ENCODE data around the gene AGBL3.
"Not testable (repeated sequence)": the region's sequence is repeated elsewhere in the genome, so short reads cannot be mapped to it uniquely, and the experiment has no call there.

AGBL3 gene

DNA sequence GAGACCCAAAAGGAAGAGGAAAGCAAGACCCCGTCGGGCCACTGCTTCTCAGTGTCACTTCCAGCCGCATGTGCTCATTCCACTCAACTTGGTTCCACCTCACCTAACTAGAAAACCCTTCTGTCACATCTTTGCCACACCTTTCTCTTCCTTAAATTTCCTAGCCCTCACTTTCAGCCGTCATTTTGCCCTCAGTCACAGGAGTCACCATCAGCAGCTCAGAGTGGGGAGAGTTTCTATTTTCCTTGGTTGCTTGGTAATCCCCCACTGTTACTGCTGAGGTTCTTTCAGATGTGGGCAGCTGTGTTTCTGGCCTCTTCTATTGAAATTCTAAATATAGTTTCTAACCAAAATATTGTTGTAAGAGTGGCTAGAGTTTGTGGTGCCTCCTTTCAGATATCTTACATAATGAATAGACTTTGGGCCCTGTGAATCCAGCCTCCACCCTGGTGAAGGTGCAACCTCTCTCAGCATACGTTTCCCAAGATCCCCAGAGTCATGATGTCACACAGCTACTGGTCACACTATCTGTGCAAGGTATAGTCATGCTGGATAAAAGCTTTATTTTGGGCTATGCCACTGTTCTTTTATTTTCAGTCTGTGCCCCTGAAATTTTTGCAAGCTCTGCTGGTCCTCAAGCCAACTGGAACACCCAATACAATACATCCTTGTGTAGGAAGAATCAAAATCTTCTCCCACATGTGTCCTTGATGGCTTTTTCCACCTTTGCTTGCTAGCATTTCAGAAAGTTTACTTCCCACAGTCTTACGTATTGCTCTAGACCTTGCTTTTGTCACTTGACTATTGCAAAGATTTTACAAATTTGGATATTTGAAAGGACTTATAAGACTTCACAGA, 9.2 kb downstream of the AGBL3 start:
- no CpG with 5 or more reads among the region's 6 CpGs for WGBS (ENCODE audit: insufficient coverage, insufficient read length)
- H3K27me3 ChIP-seq (ENCODE audit: control insufficient read depth, insufficient read depth, low read length) = no peaks in the 10 kb centered on the region
- no peaks in the 10 kb centered on the region for H3K36me3 ChIP-seq (ENCODE audit: control insufficient read depth, insufficient read depth, low read length)
- H3K9me3 ChIP-seq (ENCODE audit: control insufficient read depth, insufficient read depth, low read length) = no peaks in the 10 kb centered on the region
- H3K4me1 ChIP-seq (ENCODE audit: control insufficient read depth, insufficient read depth, low read length) = no peaks in the 10 kb centered on the region
- H3K27ac ChIP-seq (ENCODE audit: low read length) = no peak overlapping the region
- no peak for DNase-seq (ENCODE audit: low read depth, low spot score)
- H3K4me3 ChIP-seq (ENCODE audit: low read length) = no peak overlapping the region

DNA sequence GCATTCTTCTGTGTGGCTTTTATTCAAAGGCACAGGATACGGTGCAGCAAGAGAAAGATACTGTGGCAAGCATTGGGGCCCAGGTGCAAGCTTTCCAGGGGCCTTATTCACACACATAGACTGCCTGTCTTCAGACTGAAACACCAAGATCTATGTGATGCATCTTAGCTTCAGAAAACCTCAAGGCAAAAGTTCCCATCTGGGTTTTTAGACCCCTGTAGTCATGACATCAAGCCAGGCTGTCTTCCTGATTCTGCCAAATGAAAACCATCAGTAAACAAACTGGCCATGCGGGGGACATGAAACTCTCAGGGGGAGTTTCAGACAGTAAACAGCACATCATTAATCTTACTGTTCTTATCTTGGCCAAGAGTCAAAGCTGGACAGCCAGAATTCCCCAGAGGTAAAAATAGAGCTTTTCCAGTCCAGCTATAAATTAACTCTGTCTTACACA, 9.8 kb downstream of the AGBL3 start:
- no CpG with 5 or more reads among the region's 2 CpGs for WGBS (ENCODE audit: insufficient coverage, insufficient read length)
- Histone ChIP-seq H3K4me1 (ENCODE audit: control insufficient read depth, insufficient read depth, low read length) (no peaks in the 10 kb centered on the region), H3K27me3 (ENCODE audit: control insufficient read depth, insufficient read depth, low read length) (no peaks in the 10 kb centered on the region), H3K27ac (ENCODE audit: low read length) (no peak overlapping the region), H3K36me3 (ENCODE audit: control insufficient read depth, insufficient read depth, low read length) (no peaks in the 10 kb centered on the region), H3K9me3 (ENCODE audit: control insufficient read depth, insufficient read depth, low read length) (no peaks in the 10 kb centered on the region), H3K4me3 (ENCODE audit: low read length) (no peak overlapping the region)
- DNase-seq (ENCODE audit: low read depth, low spot score) = no peak

DNA sequence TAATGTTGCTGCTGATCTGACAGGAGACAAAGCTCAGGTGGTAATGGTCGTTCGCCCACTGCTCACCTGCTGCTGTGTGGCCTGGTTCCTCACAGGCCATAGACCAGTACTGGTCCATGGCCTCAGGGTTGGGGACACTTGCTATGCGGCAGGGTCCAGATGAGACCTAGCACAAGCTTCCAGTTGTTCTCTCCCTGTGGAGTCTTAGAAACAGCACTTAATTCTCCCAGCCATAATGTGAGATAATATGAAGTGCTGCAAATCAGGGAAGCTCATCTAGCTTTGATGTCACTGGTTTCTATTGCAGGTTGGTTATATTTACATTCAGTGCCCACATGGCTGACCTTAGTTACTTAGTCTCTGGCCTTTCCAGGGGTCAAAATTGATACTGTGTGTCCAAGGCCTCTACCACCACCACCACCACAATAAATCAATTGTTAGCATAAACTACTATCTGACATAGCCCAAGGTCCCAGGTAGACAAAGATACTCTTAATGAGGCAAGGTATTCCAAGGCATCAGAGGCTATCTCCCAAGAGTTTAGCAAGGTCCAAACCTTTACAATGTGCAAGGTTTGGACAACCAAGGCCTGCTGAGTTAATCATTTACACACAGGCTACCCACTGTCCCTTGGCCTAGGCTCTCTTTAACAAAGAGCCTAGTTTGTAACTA, 11.0 kb downstream of the AGBL3 start:
- no peak overlapping the region for H3K27ac ChIP-seq (ENCODE audit: low read length)
- H3K27me3 ChIP-seq (ENCODE audit: control insufficient read depth, insufficient read depth, low read length) = no peaks in the 10 kb centered on the region
- no peaks in the 10 kb centered on the region for H3K36me3 ChIP-seq (ENCODE audit: control insufficient read depth, insufficient read depth, low read length)
- no peak for DNase-seq (ENCODE audit: low read depth, low spot score)
- WGBS (ENCODE audit: insufficient coverage, insufficient read length) = no CpG with 5 or more reads among the region's 3 CpGs
- no peaks in the 10 kb centered on the region for H3K4me1 ChIP-seq (ENCODE audit: control insufficient read depth, insufficient read depth, low read length)
- H3K9me3 ChIP-seq (ENCODE audit: control insufficient read depth, insufficient read depth, low read length) = no peaks in the 10 kb centered on the region
- H3K4me3 ChIP-seq (ENCODE audit: low read length) = no peak overlapping the region

DNA sequence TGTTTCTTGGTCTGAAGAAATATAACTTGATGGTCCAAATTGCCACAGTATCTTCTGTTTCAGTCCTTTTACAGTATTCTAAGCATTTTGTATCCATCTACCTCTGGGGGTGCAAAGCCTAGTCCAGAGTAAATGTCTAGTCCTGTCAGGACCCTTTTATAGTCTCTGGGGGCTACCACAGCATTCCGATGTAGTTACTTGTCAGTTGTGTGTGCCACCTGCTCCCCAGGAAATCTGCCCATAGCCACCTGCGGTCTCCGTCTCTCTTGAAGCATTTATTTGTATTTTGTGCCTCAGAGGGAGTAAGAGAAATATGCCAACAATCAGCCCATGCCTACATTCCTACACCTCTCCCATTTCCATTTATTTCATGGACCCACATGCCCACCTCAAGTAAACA, 12.8 kb downstream of the AGBL3 start:
- no CpG with 5 or more reads among the region's 3 CpGs for WGBS (ENCODE audit: insufficient coverage, insufficient read length)
- Histone ChIP-seq H3K27ac (ENCODE audit: low read length) (no peak overlapping the region), H3K36me3 (ENCODE audit: control insufficient read depth, insufficient read depth, low read length) (no peaks in the 10 kb centered on the region), H3K4me1 (ENCODE audit: control insufficient read depth, insufficient read depth, low read length) (no peaks in the 10 kb centered on the region), H3K4me3 (ENCODE audit: low read length) (no peak overlapping the region), H3K27me3 (ENCODE audit: control insufficient read depth, insufficient read depth, low read length) (no peaks in the 10 kb centered on the region), H3K9me3 (ENCODE audit: control insufficient read depth, insufficient read depth, low read length) (no peaks in the 10 kb centered on the region)
- DNase-seq (ENCODE audit: low read depth, low spot score) = no peak

DNA sequence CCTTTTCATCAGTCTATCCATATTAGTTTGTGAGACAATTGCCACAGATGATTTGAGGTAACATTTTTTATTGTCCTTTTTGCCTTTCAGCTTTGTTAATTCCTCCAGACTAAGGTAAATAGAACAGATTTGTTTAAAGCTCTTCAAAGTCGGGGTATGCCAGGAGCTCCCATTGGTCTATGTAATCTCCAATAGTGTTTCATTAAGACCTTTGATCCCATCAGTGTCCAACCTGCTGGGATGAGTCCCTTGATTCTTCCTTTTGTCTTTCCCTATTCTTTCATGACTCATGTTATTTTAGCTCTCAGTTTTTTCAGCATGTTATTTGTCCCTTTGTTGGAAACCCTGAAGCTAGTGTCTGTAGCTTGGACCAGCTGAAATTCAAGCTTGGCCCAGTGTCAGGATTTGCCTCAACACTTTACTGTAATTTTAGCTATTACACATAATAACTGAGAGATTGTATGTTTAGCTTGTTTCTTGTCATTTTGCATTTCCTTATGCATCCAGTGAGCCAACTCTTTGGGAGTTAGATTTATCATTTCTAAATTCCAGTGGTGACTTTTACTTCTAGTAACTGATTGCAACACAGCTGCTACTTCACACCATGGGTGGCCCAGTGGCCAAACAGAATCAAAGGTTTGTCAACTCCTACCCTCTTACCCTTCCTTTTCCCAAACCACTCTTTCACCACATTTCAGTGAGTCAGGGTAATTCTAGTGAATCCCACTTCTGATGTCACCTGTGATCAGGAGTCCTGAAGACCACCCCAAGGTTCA, 15.3 kb downstream of the AGBL3 start:
- Histone ChIP-seq H3K9me3 (ENCODE audit: control insufficient read depth, insufficient read depth, low read length) (no peaks in the 10 kb centered on the region), H3K27me3 (ENCODE audit: control insufficient read depth, insufficient read depth, low read length) (no peaks in the 10 kb centered on the region), H3K36me3 (ENCODE audit: control insufficient read depth, insufficient read depth, low read length) (no peaks in the 10 kb centered on the region), H3K27ac (ENCODE audit: low read length) (no peak overlapping the region), H3K4me3 (ENCODE audit: low read length) (no peak overlapping the region), H3K4me1 (ENCODE audit: control insufficient read depth, insufficient read depth, low read length) (no peaks in the 10 kb centered on the region)
- WGBS (ENCODE audit: insufficient coverage, insufficient read length) = no CpG with 5 or more reads among the region's 1 CpG
- DNase-seq (ENCODE audit: low read depth, low spot score) = no peak

DNA sequence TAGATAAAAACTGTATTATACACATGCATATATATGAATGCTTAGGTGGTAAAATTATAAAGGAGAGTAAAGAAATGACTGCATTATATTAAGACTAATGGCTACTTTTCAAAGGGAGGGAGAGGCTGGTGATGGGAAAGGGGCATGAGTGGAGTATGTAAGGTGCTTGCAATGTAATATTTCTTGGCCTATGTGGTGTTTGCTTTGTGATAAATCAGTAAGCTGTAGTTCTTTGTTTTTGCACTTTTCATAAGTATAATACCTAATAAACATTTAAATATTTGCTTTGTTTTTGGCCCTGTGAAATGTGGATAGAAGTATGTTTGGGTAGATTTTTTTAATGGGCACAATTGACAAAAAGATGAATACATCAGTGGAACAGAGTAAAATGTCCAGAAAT, 25.9 kb downstream of the AGBL3 start:
- no peak for DNase-seq (ENCODE audit: low read depth, low spot score)
- Histone ChIP-seq H3K27me3 (ENCODE audit: control insufficient read depth, insufficient read depth, low read length) (no peaks in the 10 kb centered on the region), H3K4me3 (ENCODE audit: low read length) (no peak overlapping the region), H3K36me3 (ENCODE audit: control insufficient read depth, insufficient read depth, low read length) (no peaks in the 10 kb centered on the region), H3K9me3 (ENCODE audit: control insufficient read depth, insufficient read depth, low read length) (no peaks in the 10 kb centered on the region), H3K27ac (ENCODE audit: low read length) (no peak overlapping the region), H3K4me1 (ENCODE audit: control insufficient read depth, insufficient read depth, low read length) (no peaks in the 10 kb centered on the region)

DNA sequence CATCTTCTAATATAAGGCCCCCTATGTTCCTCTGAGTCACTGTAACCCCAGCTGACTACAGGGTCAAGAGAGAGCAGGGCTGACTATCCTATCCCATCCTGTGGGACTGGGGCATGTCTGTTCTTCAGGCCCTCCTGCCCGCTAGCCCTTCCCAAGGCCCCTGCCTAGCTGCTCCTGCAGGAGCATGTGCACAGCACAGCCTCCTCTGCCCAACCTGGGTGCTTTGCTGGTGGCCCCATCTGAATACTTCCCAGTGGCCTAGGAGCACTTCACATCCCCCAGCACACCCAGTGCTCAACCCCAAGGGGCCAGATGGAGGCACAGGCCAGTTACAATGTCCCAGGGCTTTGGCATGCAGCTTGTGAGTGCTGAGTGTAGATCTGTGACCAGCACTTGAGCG, 37.3 kb downstream of the AGBL3 start:
- H3K4me3 ChIP-seq (ENCODE audit: low read length) = no peak overlapping the region
- no peaks in the 10 kb centered on the region for H3K27me3 ChIP-seq (ENCODE audit: control insufficient read depth, insufficient read depth, low read length)
- WGBS (ENCODE audit: insufficient coverage, insufficient read length) = no CpG with 5 or more reads among the region's 2 CpGs

DNA sequence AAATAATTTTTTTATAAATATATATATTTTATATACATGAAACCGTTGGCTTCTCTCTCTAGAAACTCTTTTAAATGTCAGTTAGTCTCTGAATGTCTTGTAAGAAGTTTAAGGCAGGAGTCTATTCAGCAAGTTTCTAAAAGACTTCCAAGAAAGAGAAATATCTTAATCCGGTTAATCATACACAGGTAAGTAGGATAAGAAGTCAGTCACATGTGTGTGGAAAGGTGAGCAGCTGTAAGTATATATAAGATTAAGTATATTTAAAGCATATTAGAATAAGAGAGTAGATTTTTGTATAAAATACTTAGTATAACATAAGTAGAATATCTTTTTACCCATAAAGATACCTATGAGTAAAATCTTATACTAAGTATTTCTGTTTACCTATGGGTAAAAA, 48.9 kb downstream of the AGBL3 start:
- Histone ChIP-seq H3K27me3 (ENCODE audit: control insufficient read depth, insufficient read depth, low read length) (no peaks in the 10 kb centered on the region), H3K4me1 (ENCODE audit: control insufficient read depth, insufficient read depth, low read length) (no peaks in the 10 kb centered on the region), H3K36me3 (ENCODE audit: control insufficient read depth, insufficient read depth, low read length) (no peaks in the 10 kb centered on the region), H3K9me3 (ENCODE audit: control insufficient read depth, insufficient read depth, low read length) (no peaks in the 10 kb centered on the region), H3K4me3 (ENCODE audit: low read length) (no peak overlapping the region), H3K27ac (ENCODE audit: low read length) (no peak overlapping the region)
- no CpG with 5 or more reads among the region's 2 CpGs for WGBS (ENCODE audit: insufficient coverage, insufficient read length)
- no peak for DNase-seq (ENCODE audit: low read depth, low spot score)

More for the DNA sequence above, 37.3 kb downstream of the AGBL3 start:
- Histone ChIP-seq H3K4me1 (ENCODE audit: control insufficient read depth, insufficient read depth, low read length) (no peaks in the 10 kb centered on the region), H3K9me3 (ENCODE audit: control insufficient read depth, insufficient read depth, low read length) (no peaks in the 10 kb centered on the region), H3K36me3 (ENCODE audit: control insufficient read depth, insufficient read depth, low read length) (no peaks in the 10 kb centered on the region), H3K27ac (ENCODE audit: low read length) (no peak overlapping the region)
- no peak for DNase-seq (ENCODE audit: low read depth, low spot score)

DNA sequence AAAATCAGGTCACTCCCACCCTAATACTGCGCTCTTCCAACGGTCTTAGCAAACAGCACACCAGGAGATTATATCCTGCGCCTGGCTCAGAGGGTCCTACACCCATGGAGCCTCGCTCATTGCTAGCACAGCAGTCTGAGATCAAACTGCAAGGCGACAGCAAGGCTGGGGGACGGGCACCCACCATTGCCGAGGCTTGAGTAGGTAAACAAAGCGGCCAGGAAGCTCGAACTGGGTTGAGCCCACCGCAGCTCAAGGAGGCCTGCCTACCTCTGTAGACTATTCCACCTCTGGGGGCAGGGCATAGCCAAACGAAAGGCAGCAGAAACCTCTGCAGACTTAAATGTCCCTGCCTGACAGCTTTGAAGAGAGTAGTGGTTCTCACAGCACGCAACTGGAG, 80.7 kb downstream of the AGBL3 start:
- H3K4me3 ChIP-seq (ENCODE audit: low read length); H3K36me3 ChIP-seq (ENCODE audit: control insufficient read depth, insufficient read depth, low read length); H3K27me3 ChIP-seq (ENCODE audit: control insufficient read depth, insufficient read depth, low read length); H3K27ac ChIP-seq (ENCODE audit: low read length); DNase-seq (ENCODE audit: low read depth, low spot score); H3K9me3 ChIP-seq (ENCODE audit: control insufficient read depth, insufficient read depth, low read length); H3K4me1 ChIP-seq (ENCODE audit: control insufficient read depth, insufficient read depth, low read length): not testable (repeated sequence)
- no CpG with 5 or more reads among the region's 12 CpGs for WGBS (ENCODE audit: insufficient coverage, insufficient read length)

DNA sequence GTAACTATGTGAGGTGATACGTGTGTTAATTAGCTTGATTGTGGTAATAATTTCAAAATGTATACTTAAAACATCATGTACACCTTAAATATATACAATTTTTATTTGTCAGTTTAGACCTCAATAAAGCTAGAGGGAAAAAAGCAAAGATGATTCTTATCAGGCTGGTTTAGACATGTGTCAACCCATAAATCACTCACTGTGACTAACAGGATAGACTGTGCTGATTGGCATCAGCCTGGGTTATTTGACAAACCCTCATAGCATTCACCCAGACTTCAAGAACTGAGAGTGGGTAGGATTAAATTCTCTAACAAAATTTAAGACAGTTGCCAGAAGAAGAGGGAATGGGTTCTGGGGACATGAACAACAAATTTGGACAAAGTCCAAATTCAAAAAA, 87.8 kb downstream of the AGBL3 start:
- Histone ChIP-seq H3K4me3 (ENCODE audit: low read length) (no peak overlapping the region), H3K4me1 (ENCODE audit: control insufficient read depth, insufficient read depth, low read length) (peaks cover 6% of the 10 kb centered on the region; the same call in 1 of the 2 replicates), H3K27ac (ENCODE audit: low read length) (no peak overlapping the region), H3K27me3 (ENCODE audit: control insufficient read depth, insufficient read depth, low read length) (no peaks in the 10 kb centered on the region), H3K36me3 (ENCODE audit: control insufficient read depth, insufficient read depth, low read length) (no peaks in the 10 kb centered on the region), H3K9me3 (ENCODE audit: control insufficient read depth, insufficient read depth, low read length) (no peaks in the 10 kb centered on the region)
- no peak for DNase-seq (ENCODE audit: low read depth, low spot score)
- WGBS (ENCODE audit: insufficient coverage, insufficient read length) = no CpG with 5 or more reads among the region's 1 CpG

Data from iPS DF 6.9 (cell line).